HG02588 (cell line): ENCODE data around the gene SLC35D1.

Experiments
- ATAC-seq: cut with Tn5 transposase; IDR thresholded peaks from one replicate; pipeline ENCODE4 v1.9.1; 2021; ENCODE audit warnings: mild to moderate bottlenecking, moderate library complexity; ENCODE audit not compliant: unreplicated experiment

The SLC35D1 gene

DNA sequence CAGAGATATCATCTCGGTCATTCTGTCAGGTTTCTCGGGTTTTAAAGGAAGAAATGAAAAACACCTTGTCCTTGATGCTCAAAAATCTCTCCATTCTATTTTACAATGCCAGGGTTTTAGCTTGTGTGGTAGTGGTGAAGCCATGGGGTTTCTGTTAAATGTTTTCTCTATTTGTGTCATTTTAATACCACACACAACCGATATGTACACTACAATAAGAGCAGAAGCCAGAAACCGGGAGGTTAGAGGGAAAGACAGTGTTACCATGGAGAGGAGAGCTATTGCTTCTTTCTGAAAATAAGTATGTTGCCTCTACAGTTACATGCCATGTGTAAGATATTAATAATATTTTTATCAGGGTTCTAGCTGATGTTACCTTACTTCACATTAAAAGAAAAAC is 2.8 kb downstream of the SLC35D1 start:
- ATAC-seq = no peak

DNA sequence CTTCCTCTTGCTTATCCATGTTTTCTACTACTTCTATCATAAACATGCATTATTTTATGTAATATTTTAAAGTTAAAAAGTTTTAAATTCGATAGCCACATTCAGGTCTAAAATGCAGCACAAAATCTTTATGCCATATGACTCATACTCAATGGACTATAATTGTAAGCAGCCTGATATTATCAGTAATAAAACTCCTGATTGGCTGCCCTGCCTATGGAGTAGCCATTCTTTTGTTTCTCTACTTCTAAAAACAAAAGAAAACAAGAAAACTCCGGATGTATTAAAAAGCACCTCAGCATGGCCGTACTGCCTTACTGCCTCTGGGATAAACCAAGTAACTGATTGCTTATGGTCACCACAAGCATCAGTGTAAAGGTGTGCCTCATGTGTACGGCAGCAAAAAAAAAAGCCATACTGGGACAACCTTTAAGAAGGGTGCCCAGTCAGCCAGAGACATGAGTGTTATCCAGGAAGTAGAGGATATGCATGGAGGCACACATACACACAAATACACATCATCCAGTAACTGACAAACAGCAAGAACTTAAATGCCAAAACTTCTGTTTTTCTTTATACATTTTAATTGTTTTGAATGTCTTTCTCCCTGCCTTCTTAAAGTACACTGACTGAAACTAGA is 9.2 kb downstream of the SLC35D1 start:
- ATAC-seq = no peak

DNA sequence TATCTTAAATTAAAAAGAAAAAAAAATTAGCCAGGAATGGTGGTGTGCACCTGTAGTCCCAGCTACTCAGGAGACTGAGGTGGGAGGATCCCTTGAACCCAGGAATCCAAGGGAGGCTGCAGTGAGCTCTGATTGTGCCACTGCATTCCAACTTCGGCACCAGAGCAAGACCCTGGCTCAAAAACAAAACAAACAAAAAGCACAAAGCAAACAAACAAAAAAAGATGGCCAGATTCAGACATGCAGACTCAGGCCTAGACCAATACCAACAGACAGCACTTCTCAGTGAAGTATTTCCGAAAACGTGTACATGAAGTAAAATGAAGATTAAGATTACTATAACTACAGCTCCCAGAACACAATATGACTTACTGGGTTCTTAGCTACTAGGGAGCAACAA is 10.6 kb downstream of the SLC35D1 start:
- ATAC-seq = no peak

DNA sequence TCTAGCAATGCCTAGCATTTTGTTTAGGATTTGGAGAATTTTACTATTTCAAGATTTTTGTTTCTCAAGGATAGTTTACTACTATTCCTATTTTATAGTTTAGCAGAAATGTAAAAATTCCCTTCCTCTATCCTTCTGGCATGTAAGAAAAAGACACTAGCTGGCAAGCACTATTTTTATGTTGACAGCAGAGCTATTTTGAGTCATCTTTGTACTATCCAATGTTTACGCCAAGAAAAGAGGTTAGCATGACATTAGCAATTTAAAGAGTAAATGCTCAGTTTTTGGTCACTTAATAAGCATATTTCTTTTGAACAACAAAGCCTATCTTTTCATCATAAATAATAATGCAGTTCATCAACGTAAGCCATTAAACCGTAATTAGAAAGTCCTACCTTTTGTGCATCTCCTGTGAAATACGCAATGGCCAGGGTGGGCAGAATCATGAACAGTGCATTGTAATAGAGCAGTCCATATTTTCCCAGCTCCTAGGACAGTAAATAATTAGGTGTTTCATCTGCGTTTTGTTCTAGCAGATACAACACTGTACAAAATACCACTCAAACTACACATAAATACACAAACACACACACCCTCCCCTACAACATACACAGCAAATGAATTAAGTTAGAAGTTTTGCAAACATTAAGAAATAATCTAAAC is 12.0 kb downstream of the SLC35D1 start:
- ATAC-seq = no peak

DNA sequence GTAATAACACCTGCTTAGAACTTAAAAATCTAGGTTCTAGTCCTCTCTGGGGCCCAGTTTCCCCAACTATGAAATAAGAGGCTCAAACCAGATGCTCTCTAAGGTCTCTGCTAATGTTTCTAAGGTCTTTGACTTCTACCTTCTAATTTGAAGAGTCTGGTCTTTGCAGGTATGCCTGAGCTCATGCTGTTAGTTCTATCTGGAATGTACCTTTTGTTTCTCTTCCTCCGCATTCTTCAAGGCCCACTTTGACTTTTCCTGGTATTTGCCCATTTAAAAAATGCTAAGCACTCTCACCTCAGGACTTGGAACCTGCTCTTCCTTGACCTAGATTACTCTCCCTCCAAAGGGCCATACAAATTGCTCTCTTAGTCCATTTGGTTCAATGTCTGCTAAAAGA is 13.5 kb downstream of the SLC35D1 start:
- ATAC-seq = no peak

DNA sequence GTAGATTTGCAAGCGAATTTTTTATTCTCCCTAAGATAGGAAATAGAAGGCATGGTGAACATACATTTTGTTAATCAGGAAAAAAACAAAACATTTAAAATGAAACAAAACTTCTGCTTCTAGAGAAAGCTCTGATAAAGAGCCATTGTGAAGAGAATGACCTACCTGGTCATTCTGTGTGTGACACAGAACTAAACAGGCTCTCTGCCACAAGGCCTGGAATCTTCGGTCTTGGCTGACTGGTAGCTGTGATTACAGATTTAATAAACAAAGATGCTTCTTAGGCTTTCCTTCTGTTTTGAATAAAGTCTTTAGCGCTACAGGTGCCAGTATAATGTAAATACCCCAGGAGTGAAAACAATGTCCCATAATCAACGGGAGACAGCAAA is 22.1 kb downstream of the SLC35D1 start:
- no peak for ATAC-seq

DNA sequence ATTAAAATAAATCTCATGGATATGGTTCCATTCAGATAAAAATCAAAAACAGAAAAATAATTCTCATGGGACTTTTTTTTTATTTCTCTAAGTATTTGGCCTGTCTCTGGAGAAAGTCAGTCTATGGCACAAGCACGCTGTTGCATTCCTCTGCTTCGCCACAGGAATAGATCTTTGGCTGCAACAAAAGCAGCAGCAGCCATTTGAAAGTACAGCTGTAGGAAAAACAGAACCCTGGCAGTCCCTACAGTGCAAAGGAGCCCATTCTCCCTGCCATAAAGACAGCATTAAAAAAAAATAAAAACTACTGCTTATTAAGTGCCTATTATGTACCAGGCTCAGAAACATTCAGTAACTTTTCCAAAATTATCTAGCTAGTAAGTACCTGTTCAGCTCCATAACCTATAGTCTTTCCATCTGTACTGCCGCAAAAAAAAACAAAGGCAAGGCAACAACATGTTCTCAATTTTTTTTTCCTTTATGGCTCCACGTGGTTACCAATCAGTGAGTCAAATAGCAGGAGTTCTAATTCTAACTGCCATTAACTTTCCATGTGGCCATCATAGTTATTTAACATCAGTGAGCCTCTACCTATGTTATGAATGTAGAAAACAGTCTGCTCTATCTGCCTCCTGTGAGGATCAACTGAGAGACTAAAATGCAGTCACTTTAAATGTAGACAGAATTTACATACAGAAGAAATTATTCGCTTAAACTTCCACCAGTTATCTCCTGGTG is 22.7 kb downstream of the SLC35D1 start:
- no peak for ATAC-seq

DNA sequence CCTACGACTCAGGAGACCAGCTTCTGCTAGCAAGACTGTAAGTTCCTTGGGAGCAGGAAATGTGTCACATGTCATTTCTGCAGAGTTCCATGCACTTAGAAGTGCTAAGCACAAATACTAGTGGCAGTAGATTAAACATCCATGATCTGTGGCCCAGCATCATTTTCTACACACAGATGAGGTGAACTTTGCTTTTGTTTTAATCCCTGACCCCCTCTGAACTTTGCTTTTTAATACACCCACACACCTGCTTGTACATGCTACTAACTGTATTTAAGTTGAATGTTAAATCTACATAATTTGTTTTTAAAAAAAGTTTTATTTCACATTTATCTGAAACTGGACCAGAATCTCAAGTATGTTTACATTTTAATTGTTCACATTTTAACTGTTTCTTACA is 24.5 kb downstream of the SLC35D1 start:
- ATAC-seq = no peak

DNA sequence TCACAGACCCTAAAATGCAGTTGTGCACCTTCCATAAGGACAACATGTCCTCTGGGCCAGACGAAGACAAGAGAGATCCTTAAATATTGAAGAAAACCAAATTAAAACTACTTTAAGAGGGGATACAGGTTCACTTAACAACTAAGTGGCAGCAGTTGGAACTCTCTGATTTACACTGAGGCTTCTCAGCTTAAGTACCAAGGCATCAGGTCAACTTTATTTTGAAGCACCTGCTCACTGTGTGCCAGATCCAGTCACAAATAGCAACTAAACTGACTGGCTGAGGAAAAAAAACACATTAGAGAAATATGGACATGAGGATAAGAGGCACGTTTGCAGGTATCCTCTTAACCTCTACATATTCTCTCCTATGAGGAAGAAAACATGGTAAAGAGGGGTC is 33.2 kb downstream of the SLC35D1 start:
- ATAC-seq = no peak

DNA sequence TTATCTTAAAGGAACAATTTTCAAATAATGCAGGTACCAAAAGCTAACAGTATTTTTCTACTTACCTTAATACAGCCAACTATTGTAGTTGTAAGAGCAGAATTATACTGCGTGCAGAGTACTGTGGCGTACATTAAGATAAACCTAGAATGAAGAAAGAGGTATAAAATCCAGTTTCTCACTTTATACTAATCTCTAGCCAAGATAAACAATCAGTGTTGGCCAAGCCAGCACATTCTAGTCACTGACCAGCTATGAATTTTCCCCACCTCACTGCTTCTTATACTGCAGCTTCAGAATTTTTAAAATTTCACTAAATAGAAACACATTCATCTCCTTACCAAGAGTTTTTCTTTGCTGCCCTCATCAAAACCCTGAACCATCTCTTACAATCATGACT is 33.6 kb downstream of the SLC35D1 start:
- ATAC-seq = no peak

DNA sequence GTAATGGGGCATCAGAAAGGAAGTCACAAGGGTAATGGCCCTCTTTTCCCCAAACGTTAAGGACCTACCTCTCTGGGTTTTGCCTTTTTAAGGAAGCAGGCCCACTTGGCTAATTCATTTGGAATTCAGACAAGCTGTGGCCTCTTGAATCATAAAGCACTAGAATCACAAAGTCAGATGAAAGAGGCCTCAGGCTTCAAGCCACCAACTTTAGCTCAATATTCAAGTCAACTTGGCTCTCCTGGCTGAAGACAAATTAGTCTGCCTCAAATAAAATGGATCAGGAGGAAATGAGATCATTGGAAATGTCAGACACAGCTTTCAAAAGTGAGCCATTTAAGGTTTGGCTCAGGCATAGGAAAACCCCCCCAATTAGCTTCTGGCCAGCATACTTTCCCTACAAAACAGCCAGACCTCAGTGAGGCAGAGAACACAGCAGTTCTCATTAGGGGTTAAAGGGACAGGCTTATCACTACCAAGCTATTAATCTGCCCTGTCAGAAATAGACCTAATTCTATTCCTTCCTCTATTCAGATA is 34.3 kb downstream of the SLC35D1 start:
- ATAC-seq = no peak

DNA sequence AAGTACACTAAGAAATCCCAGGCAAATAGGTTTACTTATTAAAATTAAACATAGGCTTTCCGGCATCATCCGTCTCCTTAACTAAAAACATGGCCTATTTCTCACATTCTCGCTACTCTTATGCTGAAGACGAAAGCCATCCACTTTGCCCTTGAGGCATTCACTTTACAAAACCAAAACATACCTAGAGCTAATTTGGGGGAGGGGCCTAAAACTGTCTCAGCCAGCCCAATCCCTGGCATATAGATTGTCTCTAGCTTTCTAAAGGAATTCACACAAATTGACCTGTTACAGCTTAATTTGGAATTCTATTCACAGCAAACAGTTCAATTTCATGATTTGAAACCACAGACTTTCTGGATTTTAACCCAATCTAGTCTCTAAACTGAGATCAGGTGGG is 34.8 kb downstream of the SLC35D1 start:
- ATAC-seq = no peak

DNA sequence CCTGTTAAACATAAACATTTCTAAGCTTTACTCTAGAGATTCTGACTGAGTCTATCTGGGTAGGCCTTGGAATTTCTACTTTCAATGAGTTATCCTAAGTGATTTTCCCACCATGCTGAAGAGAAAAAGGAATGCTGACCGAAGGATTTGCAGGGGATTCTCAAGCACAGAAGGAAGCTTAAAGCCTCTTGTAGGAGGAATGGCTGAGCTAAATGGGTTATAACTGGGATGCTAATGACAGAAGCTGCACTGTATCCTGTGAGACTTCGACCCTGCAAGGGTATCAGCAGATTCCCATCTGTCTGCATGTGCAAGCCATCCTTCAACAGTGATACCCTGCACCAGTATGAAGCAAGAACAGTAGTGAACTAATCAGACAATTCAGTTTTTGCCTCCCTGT is 35.4 kb downstream of the SLC35D1 start:
- ATAC-seq = no peak

DNA sequence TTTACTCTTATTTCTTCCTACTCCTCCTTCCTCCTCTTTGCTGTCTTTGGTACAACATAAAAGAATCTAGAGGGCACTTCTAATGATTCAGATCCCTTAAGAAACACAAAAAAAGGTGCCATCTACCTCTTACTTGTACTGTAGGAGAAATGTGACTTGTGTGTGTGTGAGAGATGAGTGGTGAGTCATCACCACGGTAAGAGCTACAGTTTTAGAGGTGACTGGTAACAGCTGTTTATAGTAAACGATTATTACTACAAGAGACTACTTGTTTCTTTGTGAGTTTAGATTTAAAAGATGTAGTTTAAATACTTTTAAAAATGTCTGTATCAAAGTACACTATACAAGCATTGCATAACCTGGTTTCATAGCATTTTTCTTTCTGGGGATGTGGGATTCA is 40.4 kb downstream of the SLC35D1 start:
- ATAC-seq = no peak

DNA sequence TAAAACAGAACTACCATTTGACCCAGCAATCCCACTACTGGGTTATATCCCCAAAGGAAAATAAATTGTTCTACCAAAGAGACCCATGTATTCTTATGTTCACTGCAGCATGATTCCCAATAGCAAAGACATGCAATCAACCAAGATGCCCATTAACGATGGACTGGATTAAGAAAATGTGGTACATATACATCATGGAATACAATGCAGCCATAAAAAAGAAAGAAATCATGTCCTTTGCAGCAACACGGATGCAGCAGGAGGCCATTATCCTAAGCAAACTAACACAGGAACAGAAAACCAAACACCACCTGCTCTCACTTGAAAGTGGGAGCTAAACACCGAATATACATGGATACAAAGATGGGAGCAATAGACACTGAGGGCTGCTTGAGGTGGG is 44.2 kb downstream of the SLC35D1 start:
- ATAC-seq = no peak

DNA sequence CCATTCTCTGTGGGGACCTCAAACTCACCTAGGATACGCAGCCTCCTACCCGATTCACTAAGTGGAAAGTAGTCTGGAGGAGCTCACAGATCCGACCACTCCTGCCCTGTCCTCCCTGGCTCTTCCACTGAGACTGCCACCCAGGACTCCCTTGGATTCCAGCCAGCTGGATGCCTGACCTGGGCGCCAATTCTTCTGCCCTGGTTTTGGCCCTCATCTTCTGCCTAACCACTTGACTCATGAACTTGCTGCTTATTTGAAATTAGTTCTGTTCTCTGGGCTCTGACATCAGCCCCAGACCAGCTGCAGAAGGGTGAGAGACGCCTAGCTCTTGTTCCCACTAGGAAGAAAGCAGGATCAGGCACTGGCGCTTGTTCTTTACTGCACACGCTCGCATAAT is 48.9 kb downstream of the SLC35D1 start:
- ATAC-seq = no peak

DNA sequence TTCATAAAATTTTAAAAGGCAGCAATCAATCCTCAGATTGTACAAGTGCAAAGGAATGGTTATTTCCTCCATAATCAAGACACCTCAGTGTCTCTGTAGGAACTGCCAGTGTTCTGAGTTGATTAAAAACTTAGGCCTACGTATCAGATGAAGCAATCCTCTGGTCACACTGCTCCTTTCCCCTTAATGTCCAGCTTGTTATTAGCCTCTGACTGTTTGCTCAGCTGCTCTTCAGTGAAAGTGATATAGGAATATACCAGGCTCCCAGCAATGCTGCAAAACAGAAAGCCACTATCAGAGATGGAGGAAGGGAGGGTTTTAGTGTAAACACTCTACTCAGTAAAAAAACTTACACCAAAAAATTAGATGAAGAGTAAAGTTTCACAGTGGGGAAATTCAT is 49.8 kb downstream of the SLC35D1 start:
- ATAC-seq = no peak

DNA sequence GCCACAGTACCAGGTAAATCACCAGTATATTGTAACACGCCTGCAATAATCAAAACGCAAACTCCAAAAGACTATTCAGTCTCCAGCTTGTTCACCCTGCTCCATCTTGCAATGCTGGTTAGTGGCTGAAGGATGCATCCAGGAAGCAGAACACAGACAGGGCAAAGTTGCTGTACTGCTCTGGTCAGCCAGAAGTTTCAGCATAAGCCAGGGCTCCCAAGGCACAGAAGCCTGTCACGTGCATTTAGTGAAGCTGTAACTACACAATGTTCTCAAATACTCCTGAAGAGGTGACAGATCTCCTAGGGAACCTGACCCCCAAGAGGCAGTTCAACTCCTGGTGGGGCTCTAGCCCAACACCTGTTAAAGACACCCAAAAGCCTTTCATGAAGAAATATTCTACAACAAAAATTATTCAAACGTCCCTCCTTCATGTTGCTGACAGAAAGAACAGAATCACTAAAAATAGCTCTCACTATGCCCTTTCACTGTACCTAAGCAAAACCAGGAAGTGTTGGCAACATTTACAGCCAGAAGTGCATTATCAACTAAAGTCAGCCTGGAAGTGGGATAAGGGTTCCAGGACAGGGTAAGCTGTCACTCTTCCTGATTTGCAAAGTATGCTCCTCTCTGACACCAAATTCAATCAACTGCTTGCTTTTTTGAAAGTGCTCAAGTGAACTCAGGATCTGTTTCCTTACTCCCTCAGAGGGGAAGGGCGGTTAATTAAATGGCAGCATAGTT is 52.1 kb downstream of the SLC35D1 start:
- no peak for ATAC-seq

DNA sequence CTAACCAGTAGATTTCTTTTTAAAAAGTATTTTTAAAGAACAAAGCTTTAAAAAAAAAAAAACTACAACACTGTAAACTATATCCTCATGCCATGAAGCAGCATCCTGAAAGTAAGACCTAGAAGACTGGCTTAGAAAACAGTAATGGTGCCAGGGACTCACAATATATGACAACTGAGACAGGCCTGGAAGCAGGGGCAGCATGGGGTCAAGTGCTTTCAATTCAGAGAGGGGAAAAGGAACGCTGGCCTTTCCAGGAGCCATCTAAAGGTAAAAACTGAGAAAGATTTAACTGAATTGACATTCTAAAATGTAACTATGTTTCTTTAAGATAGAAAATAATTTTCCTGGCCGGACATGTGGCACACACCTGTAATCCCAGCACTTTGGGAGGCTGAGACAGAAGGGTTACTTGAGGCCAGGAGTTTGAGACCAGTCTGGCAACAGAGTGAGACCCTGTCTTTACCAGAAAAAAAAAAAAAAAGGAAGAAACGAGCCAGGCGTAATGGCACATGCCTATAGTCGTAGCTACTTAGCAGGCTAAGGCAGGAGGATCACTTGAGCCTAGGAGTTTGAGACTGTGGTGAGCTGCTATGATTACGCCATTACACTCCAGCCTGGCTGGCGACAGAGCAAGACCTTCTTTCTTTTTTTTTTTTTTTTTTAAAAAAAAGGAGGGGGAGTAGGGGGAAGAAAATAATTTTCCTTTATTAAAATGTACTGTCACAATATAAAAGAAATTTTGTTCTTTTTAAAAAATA is 54.1 kb downstream of the SLC35D1 start:
- ATAC-seq = no peak

DNA sequence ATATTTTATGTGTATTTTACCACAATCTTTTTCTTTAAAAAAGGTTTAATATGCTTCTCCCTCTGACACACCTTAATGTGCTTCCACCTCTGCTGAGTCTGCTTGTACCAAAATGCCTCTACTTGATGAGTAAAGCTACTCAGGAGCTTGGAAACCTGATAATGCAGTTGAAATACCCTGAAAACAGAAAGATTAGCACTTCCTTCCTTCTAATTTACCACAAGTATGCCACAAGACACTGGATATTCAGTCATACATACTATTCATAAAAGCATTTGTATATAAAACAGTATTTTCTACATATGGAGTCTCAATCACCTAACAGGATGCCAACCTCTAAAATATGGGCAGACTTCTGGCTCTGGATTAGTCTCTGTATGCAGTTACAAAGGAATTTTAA is 55.0 kb downstream of the SLC35D1 start:
- no peak for ATAC-seq
